SU-DHL-6 (cell line): ENCODE data around the gene CREB5.

Experiments
- H2AFZ ChIP-seq: fragments of 200-600 bp; sonication (generic); 2 replicates; pipeline ENCODE4 v1.6.1; 2014; ENCODE audit warnings: low read depth, mild to moderate bottlenecking, moderate library complexity, mixed read lengths, antibody characterized with exemption, low read length; ENCODE audit not compliant: severe bottlenecking
- H3F3A ChIP-seq: fragments of 200-600 bp; shearing (Covaris generic); 2 replicates; pipeline ENCODE4 v1.6.0; 2016; ENCODE audit warnings: antibody characterized with exemption, mild to moderate bottlenecking; ENCODE audit not compliant: insufficient read depth
- H3K27ac ChIP-seq: fragments of 200-600 bp; sonication (generic); 2 replicates; pipeline ENCODE4 v1.5.1; 2016; ENCODE audit warnings: low read depth, mild to moderate bottlenecking, low read length, moderate library complexity, mixed read lengths
- H3K27me3 ChIP-seq: fragments of 200-600 bp; sonication (generic), shearing (Covaris generic); 2 replicates; pipeline ENCODE4 v1.6.0; 2014; ENCODE audit warnings: mild to moderate bottlenecking, low read length
- H3K36me3 ChIP-seq: fragments of 200-600 bp; sonication (generic); 2 replicates; pipeline ENCODE4 v1.6.1; 2014; ENCODE audit warnings: mild to moderate bottlenecking, low read length, mixed read lengths
- H3K4me2 ChIP-seq: fragments of 300-600, 200-600 bp; shearing (Covaris generic), sonication (generic); 2 replicates; pipeline ENCODE4 v1.6.0; 2014; ENCODE audit warnings: low read length, low read depth, mild to moderate bottlenecking; ENCODE audit not compliant: poor library complexity, severe bottlenecking
- H3K4me3 ChIP-seq: fragments of 200-600 bp; sonication (generic); 2 replicates; pipeline ENCODE4 v1.5.1; 2014; ENCODE audit warnings: antibody characterized with exemption, low read length, mild to moderate bottlenecking, mixed read lengths; ENCODE audit not compliant: insufficient read depth, poor library complexity, severe bottlenecking
- H3K79me2 ChIP-seq: fragments of 200-600 bp; sonication (generic); 2 replicates; pipeline ENCODE4 v1.6.1; 2014; ENCODE audit warnings: mild to moderate bottlenecking, low read length, moderate library complexity; ENCODE audit not compliant: insufficient read depth
- H3K9ac ChIP-seq: fragments of 200-600 bp; sonication (generic); 2 replicates; pipeline ENCODE4 v1.7.0; 2014; ENCODE audit warnings: mild to moderate bottlenecking, low read length
- H3K9me2 ChIP-seq: fragments of 200-600 bp; sonication (generic); replicated peaks from 2 replicates; pipeline ENCODE4 v1.6.1; 2014; ENCODE audit warnings: low read length; ENCODE audit not compliant: insufficient read depth
- H3K9me3 ChIP-seq: fragments of 200-600 bp; sonication (generic); 2 replicates; pipeline ENCODE4 v1.6.1; 2014; ENCODE audit warnings: low read length, mixed read lengths; ENCODE audit not compliant: insufficient read depth
- H4K20me1 ChIP-seq: fragments of 200-600 bp; sonication (generic); 2 replicates; pipeline ENCODE4 v1.6.1; 2014; ENCODE audit warnings: low read depth, mild to moderate bottlenecking, antibody characterized with exemption, low read length, moderate library complexity, mixed read lengths
- CTCF ChIP-seq: fragments of 200-600 bp; sonication (generic); IDR thresholded peaks from one replicate; pipeline ENCODE4 v1.5.1; 2017; ENCODE audit warnings: antibody characterized with exemption, mild to moderate bottlenecking, low read length, moderate library complexity; ENCODE audit not compliant: insufficient read depth, poor library complexity, severe bottlenecking
- EZH2phosphoT487 ChIP-seq: fragments of 200-600 bp; sonication (generic), shearing (Covaris generic); conservative IDR thresholded peaks from 2 replicates; pipeline ENCODE4 v1.6.1; 2018; ENCODE audit warnings: mild to moderate bottlenecking, antibody characterized with exemption, low read length, moderate library complexity, mixed read lengths

Gene CREB5

GRCh38 chr7:28855538-28856217 is 443.4 kb downstream of the CREB5 start:
- Histone ChIP-seq H3K27ac (no peak overlapping the region), H2AFZ (no peak overlapping the region), H3K9ac (no peak overlapping the region), H3K4me2 (no peak overlapping the region), H3K36me3 (no peaks in the 10 kb centered on the region), H4K20me1 (no peaks in the 10 kb centered on the region), H3K4me3 (no peak overlapping the region), H3K79me2 (no peaks in the 10 kb centered on the region), H3F3A (no peaks in the 10 kb centered on the region), H3K27me3 (no peaks in the 10 kb centered on the region), H3K9me3 (no peaks in the 10 kb centered on the region), H3K9me2 (no peaks in the 10 kb centered on the region)
- no peak for TF ChIP-seq CTCF
- no peak for TF ChIP-seq EZH2phosphoT487

DNA sequence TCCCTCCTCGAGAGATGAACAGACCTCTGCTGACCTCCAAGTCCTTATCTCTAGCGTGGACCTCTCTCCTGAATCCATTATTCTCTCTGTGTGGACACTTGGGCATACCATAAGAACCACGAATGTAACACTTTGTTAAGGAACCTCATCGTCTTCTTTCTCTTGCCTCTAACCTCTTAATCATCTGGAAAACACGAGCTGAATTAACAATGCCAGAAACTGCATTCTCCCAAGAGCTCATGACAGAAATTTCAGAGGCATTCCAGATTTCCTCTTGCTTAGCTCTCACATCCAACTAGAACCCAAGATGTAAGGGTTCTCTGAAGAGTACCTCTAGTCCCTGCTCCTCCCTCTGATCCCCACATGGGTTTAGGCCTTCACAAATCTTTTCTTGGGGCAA is 444.3 kb downstream of the CREB5 start:
- H3F3A ChIP-seq = no peaks in the 10 kb centered on the region
- H3K27me3 ChIP-seq = no peaks in the 10 kb centered on the region
- no peak for TF ChIP-seq EZH2phosphoT487
- no peak for TF ChIP-seq CTCF
- H2AFZ ChIP-seq = no peak overlapping the region
- no peaks in the 10 kb centered on the region for H3K9me3 ChIP-seq
- H3K4me3 ChIP-seq = no peak overlapping the region
- no peaks in the 10 kb centered on the region for H3K79me2 ChIP-seq
- no peaks in the 10 kb centered on the region for H4K20me1 ChIP-seq
- H3K27ac ChIP-seq = no peak overlapping the region
- no peak overlapping the region for H3K9ac ChIP-seq
- H3K9me2 ChIP-seq = no peaks in the 10 kb centered on the region
- no peaks in the 10 kb centered on the region for H3K36me3 ChIP-seq
- H3K4me2 ChIP-seq = no peak overlapping the region

GRCh38 chr7:28858206-28858605 is 445.9 kb downstream of the CREB5 start:
- H3K9ac ChIP-seq = no peak overlapping the region
- TF ChIP-seq CTCF = no peak
- no peak for TF ChIP-seq EZH2phosphoT487
- no peaks in the 10 kb centered on the region for H3K9me2 ChIP-seq
- H3K79me2 ChIP-seq = no peaks in the 10 kb centered on the region
- H2AFZ ChIP-seq = no peak overlapping the region
- H4K20me1 ChIP-seq = no peaks in the 10 kb centered on the region
- H3K27ac ChIP-seq = no peak overlapping the region
- no peaks in the 10 kb centered on the region for H3F3A ChIP-seq
- no peak overlapping the region for H3K4me3 ChIP-seq
- H3K4me2 ChIP-seq = no peak overlapping the region
- H3K27me3 ChIP-seq = no peaks in the 10 kb centered on the region
- no peaks in the 10 kb centered on the region for H3K9me3 ChIP-seq
- H3K36me3 ChIP-seq = no peaks in the 10 kb centered on the region
